Activated T-cell treated with anti-CD3 and anti-CD28 coated beads, Interleukin-2, amount 50 U/mL, for 72 hours (primary cell): ENCODE data around the gene RMI1. TPM values are rescaled to one million over a fixed set of nuclear protein-coding genes. Genes with fewer than 3 reads are reported as not detected.
A peak's percentile ranks its signal among the peaks of the same experiment; 100 is the strongest.
"Not testable (repeated sequence)": the region's sequence is repeated elsewhere in the genome, so short reads cannot be mapped to it uniquely, and the experiment has no call there.

Experiments used
- ATAC-seq, 2 donors: fragments of 150-1000 bp; cut with Tn5 transposase; replicated peaks in 1 of 2; 2 replicates each; pipeline ENCODE4 v1.10.0; 2021; ENCODE audit warnings: moderate library complexity in 2 of 2, mild to moderate bottlenecking in 1 of 2
- DNase-seq, 2 donors: peaks; one replicate each; pipeline ENCODE4 v3.0.0; 2021 to 2022; ENCODE audit warnings: mixed read lengths in 1 of 2
- H3K27ac Mint-ChIP-seq: one replicate; pipeline ENCODE4 v1.8.0; 2022; ENCODE audit warnings: mild to moderate bottlenecking, moderate library complexity, mixed read lengths
- H3K27me3 Mint-ChIP-seq: one replicate; pipeline ENCODE4 v1.8.0; 2022; ENCODE audit warnings: low read depth, mixed read lengths
- H3K36me3 Mint-ChIP-seq, 2 donors: one replicate each; pipeline ENCODE4 v1.8.0; 2022; ENCODE audit warnings: mixed read lengths in 2 of 2, mild to moderate bottlenecking in 1 of 2; ENCODE audit not compliant: insufficient read depth in 2 of 2
- H3K4me1 Mint-ChIP-seq: one replicate; pipeline ENCODE4 v1.8.0; 2022; ENCODE audit warnings: low read depth, mixed read lengths
- H3K4me3 Mint-ChIP-seq, 2 donors: one replicate each; pipeline ENCODE4 v1.8.0; 2022; ENCODE audit warnings: mild to moderate bottlenecking in 2 of 2, mixed read lengths in 2 of 2, moderate library complexity in 2 of 2
- H3K9me3 Mint-ChIP-seq, 2 donors: one replicate each; pipeline ENCODE4 v1.8.0; 2022; ENCODE audit warnings: mixed read lengths in 2 of 2
- total RNA-seq, 2 donors: library from RNA; stranded (reverse); gene quantifications; one replicate each; pipeline ENCODE4 v1.2.3, GENCODE V29; 2022

RMI1 gene
- 10 to 100 TPM; 22.4 to 23.5 TPM for total RNA-seq

DNA sequence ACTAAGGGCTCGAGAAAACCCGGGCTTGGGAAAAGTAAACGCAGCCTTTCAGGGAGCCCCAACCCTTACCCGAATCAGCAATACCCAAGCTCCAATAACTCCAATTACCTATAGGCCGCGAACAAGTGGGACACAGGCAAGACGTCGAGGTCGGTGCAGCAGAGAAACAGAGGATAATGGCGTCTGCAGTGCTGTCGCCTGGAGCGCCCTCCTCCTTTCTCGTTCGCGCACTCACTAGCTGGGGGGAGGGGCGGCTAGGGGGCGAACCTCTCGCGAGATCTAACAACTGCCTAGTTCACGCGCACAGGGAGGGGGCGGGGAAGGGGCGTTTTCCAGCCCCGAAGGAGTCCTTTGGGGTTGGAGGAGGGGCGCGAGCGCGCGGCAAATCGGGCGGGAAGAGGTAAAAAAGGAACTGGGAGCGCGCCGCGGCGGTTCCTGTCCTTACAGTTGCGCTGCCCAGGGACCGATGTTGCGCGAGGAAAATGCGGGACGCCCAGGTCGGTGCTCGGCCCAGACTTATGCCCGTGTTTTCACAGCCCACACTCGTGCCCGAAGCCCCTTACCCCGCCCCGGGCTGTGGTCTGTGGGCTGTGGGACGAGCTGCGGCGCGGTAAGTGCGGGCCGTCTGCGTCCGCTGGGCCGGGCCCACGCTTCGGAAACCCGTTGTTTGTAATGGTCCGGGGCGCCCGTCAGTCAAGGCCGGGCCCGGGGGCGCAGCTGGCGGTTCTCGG lies at the start of gene RMI1:
RMI1 (plus strand) TSS at position 411 of the 731 bp plus-strand sequence. CDS start 20,182 bp downstream, outside the sequence.
- no peaks in the 10 kb centered on the region for H3K27me3 Mint-ChIP-seq
- peak within 1 kb of the TSS; percentile 98 for H3K27ac Mint-ChIP-seq
- no peaks in the 10 kb centered on the region for H3K9me3 Mint-ChIP-seq
- ATAC-seq (peak; percentile 82 to 84), DNase-seq (peak; percentile 99)
- peaks cover 22 to 44% of the 10 kb centered on the region in 2 donors for H3K36me3 Mint-ChIP-seq
- peaks cover 60% of the 10 kb centered on the region for H3K4me1 Mint-ChIP-seq
- H3K4me3 Mint-ChIP-seq: peak within 1 kb of the TSS; percentile 87 to 97

DNA sequence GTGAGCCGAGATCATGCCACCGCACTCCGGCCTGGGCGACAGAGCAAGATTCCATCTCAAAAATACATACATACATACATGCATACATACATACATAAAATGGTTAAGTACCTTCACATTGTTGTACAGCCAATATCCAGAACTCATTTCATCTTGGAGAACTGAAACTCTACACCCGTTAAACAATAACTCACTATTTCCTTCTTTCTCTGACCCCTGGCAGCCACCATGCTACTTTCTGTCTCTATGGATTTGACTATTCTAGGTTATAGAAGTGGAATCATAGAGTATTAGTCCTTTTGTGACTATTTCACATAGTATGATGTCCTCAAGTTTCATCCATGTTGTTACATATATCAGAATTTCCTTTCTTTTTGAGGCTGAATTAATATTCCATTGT lies 49.7 kb upstream of the RMI1 start:
- no peak overlapping the region for H3K27ac Mint-ChIP-seq

GRCh38 chr9:83932011-83932410 lies 48.6 kb upstream of the RMI1 start:
- H3K27ac Mint-ChIP-seq: no peak overlapping the region
- no peaks in the 10 kb centered on the region for H3K36me3 Mint-ChIP-seq
- no peak overlapping the region for H3K4me3 Mint-ChIP-seq
- no peaks in the 10 kb centered on the region for H3K27me3 Mint-ChIP-seq
- no peaks in the 10 kb centered on the region for H3K9me3 Mint-ChIP-seq
- ATAC-seq (no peak), DNase-seq (no peak)
- H3K4me1 Mint-ChIP-seq: peaks cover 10% of the 10 kb centered on the region

More for the DNA sequence above, 49.7 kb upstream of the RMI1 start:
- ATAC-seq (no peak), DNase-seq (no peak)
- no peaks in the 10 kb centered on the region for H3K9me3 Mint-ChIP-seq
- no peak overlapping the region for H3K4me3 Mint-ChIP-seq
- no peaks in the 10 kb centered on the region for H3K27me3 Mint-ChIP-seq
- no peaks in the 10 kb centered on the region for H3K36me3 Mint-ChIP-seq
- peaks cover 10% of the 10 kb centered on the region for H3K4me1 Mint-ChIP-seq

DNA sequence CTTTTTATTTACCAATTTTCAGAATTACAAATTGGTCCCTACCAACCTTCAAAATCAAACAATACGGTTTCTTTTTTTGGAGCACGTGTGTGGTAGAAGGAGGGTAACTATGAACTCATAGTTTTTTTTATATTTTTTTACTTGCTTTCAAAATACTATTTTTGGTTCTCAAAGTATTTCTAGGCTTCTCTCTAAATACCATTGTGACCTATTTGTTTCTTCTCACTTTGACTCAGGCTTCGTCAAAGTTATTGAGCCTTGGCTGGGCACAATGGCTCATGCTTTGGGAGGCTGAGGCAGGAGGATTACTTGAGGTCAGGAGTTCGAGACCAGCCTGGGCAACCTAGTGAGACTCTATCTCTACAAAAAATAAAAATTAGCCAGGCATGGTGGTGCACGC lies 47.8 kb upstream of the RMI1 start:
- no peak for ATAC-seq
- H3K4me3 Mint-ChIP-seq: no peak overlapping the region
- no peak for DNase-seq
- H3K27me3 Mint-ChIP-seq: no peaks in the 10 kb centered on the region
- no peak overlapping the region for H3K27ac Mint-ChIP-seq
- H3K4me1 Mint-ChIP-seq: peaks cover 10% of the 10 kb centered on the region
- H3K9me3 Mint-ChIP-seq: no peaks in the 10 kb centered on the region
- no peaks in the 10 kb centered on the region for H3K36me3 Mint-ChIP-seq

- no peak overlapping the region for H3K4me3 Mint-ChIP-seq
- H3K27ac Mint-ChIP-seq: no peak overlapping the region
- no peak for ATAC-seq
- peaks cover 0 to 1% of the 10 kb centered on the region in 2 donors for H3K36me3 Mint-ChIP-seq
- peaks cover 10% of the 10 kb centered on the region for H3K4me1 Mint-ChIP-seq
- H3K9me3 Mint-ChIP-seq: no peaks in the 10 kb centered on the region
- no peaks in the 10 kb centered on the region for H3K27me3 Mint-ChIP-seq
- no peak for DNase-seq
Measured at GRCh38 chr9:83933790-83934189, 46.8 kb upstream of the RMI1 start.

- ATAC-seq: no peak
- H3K4me3 Mint-ChIP-seq: no peak overlapping the region
- no peaks in the 10 kb centered on the region for H3K9me3 Mint-ChIP-seq
- H3K36me3 Mint-ChIP-seq: peaks cover 0 to 1% of the 10 kb centered on the region in 2 donors
- DNase-seq: no peak
- H3K27ac Mint-ChIP-seq: no peak overlapping the region
- H3K4me1 Mint-ChIP-seq: peaks cover 10% of the 10 kb centered on the region
- H3K27me3 Mint-ChIP-seq: no peaks in the 10 kb centered on the region
Measured at GRCh38 chr9:83934569-83935275, 45.9 kb upstream of the RMI1 start.

- Mint-ChIP-seq H3K36me3 (peaks cover 0 to 1% of the 10 kb centered on the region in 2 donors), H3K27ac (no peak overlapping the region), H3K9me3 (no peaks in the 10 kb centered on the region), H3K4me3 (no peak overlapping the region), H3K27me3 (no peaks in the 10 kb centered on the region), H3K4me1 (peaks cover 10% of the 10 kb centered on the region)
- no peak for DNase-seq
- no peak for ATAC-seq
Measured at GRCh38 chr9:83935276-83935935, 45.2 kb upstream of the RMI1 start.

GRCh38 chr9:83936523-83936922 lies 44.1 kb upstream of the RMI1 start:
- DNase-seq (no peak), ATAC-seq (no peak)
- H3K36me3 Mint-ChIP-seq: peaks cover 0 to 1% of the 10 kb centered on the region in 2 donors
- no peaks in the 10 kb centered on the region for H3K9me3 Mint-ChIP-seq
- peaks cover 13% of the 10 kb centered on the region for H3K4me1 Mint-ChIP-seq
- no peak overlapping the region for H3K27ac Mint-ChIP-seq
- H3K4me3 Mint-ChIP-seq: no peak overlapping the region
- no peaks in the 10 kb centered on the region for H3K27me3 Mint-ChIP-seq

- H3K4me3 Mint-ChIP-seq: no peak overlapping the region
- no peaks in the 10 kb centered on the region for H3K9me3 Mint-ChIP-seq
- DNase-seq (peak in 1 of 2 donors; percentile 53), ATAC-seq (peak; percentile 55 to 62)
- peaks cover 6% of the 10 kb centered on the region for H3K4me1 Mint-ChIP-seq
- peaks cover 2 to 9% of the 10 kb centered on the region in 2 donors for H3K36me3 Mint-ChIP-seq
- no peak overlapping the region for H3K27ac Mint-ChIP-seq
- H3K27me3 Mint-ChIP-seq: no peaks in the 10 kb centered on the region
Measured at GRCh38 chr9:83937861-83938455, 42.6 kb upstream of the RMI1 start.

GRCh38 chr9:83940590-83941303 lies 39.9 kb upstream of the RMI1 start:
- DNase-seq: no peak
- no peak for ATAC-seq
- peaks cover 2 to 17% of the 10 kb centered on the region in 2 donors for H3K36me3 Mint-ChIP-seq
- H3K9me3 Mint-ChIP-seq: no peaks in the 10 kb centered on the region
- H3K27ac Mint-ChIP-seq: peak overlapping the region; percentile 11
- H3K4me3 Mint-ChIP-seq: no peak overlapping the region
- H3K4me1 Mint-ChIP-seq: peaks cover 6% of the 10 kb centered on the region
- H3K27me3 Mint-ChIP-seq: no peaks in the 10 kb centered on the region

- ATAC-seq, H3K4me1 Mint-ChIP-seq, H3K27ac Mint-ChIP-seq, H3K4me3 Mint-ChIP-seq, DNase-seq, H3K27me3 Mint-ChIP-seq, H3K9me3 Mint-ChIP-seq: not testable (repeated sequence)
- peaks cover 5 to 28% of the 10 kb centered on the region in 2 donors for H3K36me3 Mint-ChIP-seq
Measured at GRCh38 chr9:83948096-83948495, 32.5 kb upstream of the RMI1 start.

DNA sequence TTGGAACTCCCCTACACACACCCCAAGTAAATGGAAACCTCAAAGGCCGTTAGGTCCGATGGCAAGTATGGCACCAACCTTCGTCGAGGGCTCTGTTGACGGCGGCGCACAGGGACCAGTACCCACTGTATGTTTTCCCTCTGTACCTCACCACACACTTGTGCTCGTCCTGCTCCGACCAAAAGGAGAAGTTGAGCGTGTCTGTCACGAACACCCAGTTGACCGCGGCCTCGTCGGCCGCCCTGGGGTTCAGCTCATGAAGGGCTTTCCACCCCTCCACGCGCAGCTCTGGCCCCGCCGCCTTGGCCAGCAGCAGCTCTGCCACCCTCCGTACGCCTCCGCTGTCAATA lies 24.5 kb upstream of the RMI1 start:
- Mint-ChIP-seq H3K27ac (peak overlapping the region; percentile 99), H3K4me3 (peak overlapping the region; percentile 100), H3K27me3 (no peaks in the 10 kb centered on the region), H3K36me3 (peaks cover 5 to 16% of the 10 kb centered on the region in 2 donors), H3K9me3 (no peaks in the 10 kb centered on the region), H3K4me1 (peaks cover 27% of the 10 kb centered on the region)
- ATAC-seq: peak; percentile 50 to 59
- DNase-seq: peak; percentile 42 to 54
